HG03135 (cell line): ENCODE measurements around the gene CACNG4.
"Not testable (repeated sequence)": the region's sequence is repeated elsewhere in the genome, so short reads cannot be mapped to it uniquely, and the experiment has no call there.

Source experiments
- ATAC-seq: cut with Tn5 transposase; IDR thresholded peaks from one replicate; pipeline ENCODE4 v1.9.1; 2021; ENCODE audit warnings: mild to moderate bottlenecking, moderate library complexity; ENCODE audit not compliant: unreplicated experiment

CACNG4 gene

DNA sequence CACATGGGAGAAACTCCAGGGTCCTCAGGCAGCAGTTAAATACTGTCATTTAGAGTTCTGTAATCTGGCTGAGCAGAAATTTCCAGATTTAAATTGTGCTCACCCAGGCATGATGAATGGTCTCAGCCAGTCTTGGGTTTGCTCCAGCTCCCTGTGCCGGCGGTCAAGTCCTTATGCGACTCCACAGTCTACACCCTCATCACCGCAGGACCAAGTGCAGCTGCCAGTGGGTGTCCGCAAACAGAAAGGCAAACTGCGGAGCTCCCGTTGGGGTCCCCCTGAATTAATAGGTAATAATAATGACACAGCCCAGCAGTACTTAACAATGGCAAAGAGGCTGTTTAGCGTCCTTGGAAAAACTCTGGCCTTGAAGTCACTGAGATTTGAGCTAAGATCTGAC lies 3.9 kb upstream of the CACNG4 start:
- no peak for ATAC-seq

DNA sequence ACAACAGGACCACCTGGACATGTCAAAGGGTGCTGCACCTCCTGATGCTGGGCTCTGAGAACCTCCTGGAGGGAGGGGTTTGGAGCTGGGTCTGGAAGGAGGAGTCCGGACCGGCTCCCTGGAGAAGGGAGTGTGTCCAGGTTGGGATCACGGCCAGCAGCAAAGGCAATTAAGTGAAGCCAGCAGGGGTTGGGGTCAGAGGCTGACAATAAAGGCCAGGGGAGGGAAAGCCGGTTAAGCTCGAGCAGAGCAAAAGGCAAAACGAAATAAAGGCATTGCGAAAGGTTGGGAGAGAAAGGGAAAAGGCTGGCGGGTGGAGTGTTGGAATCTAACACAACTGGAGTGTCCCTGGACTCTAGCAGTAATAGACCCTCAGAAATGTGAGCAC lies 992 bp upstream of the CACNG4 start:
- ATAC-seq = no peak

DNA sequence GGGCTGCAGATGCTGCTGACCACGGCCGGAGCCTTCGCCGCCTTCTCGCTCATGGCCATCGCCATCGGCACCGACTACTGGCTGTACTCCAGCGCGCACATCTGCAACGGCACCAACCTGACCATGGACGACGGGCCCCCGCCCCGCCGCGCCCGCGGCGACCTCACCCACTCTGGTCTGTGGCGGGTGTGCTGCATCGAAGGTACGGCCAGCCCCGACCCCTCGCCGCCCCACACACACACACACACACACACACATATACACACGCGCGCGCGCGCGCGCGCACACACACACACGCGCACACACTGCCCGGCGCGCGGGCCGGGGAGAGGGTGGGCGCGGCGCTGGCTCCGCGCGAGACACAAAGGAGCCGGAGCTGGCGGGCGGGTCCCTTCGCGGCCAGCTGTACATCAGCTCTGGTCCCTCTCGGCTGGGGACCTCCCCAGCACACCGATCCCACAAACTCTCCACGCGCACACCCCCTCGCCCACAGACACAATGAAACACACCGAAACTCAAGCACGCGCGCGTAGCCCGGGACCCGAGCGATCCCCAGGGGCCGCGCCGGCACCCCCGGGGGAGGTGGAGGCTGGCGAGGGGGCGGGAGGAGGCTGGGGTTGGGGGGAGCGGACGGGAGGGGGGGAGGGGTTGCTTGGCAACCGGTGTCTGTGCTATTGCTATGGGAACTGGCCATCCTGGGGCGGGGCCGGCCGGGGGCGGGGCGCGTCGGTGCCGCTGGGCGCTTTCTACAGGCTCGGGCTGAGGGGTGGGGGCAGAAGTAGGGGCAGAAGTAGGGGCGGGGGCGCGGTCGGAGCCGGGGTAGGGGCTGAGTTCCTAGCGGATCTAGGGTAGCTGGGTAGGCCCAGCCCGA lies 658 bp downstream of the CACNG4 start:
- ATAC-seq = no peak

DNA sequence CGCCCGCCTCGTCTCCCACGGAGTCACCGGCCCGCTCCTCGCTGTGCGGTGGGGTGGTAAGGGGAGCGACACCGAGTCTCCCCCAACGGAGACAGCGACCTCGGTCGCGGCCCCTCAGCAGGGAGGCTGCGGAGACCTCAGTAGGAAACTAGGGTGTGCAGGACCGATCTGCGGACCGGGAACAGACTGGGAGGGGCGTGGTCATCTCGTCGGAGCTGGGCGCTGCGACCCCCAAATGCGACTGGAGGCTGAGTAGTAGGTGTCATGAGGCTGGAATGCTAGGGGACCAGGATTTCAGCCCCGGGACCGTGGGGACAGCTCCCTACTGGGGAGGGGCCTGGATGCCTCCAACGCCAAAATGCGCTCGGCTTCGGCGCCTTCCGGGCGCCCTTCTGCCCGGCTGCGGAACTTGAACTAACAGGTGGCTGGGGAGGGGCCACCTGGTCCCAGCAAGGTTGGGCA lies 1.3 kb downstream of the CACNG4 start:
- ATAC-seq = no peak

DNA sequence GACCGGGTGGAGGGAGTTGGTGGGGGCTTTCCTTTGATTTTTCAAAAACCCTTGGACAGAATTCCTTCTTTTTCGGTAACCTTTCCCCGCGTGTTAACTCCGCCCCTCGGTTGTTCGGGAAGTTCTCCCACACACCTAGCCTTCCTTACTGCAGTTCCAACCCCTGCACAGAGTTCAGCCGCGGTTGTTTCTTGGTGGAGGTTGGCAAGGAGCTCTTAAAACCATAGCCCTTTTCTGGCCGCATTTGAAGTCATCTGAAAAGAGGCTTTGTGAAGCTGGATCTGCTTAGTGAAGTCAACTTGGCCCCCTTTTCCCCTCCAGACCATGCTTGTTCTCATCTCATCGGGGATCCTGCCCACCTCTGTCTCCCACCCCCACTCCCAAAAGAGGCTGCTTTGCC lies 1.8 kb downstream of the CACNG4 start:
- ATAC-seq = no peak

DNA sequence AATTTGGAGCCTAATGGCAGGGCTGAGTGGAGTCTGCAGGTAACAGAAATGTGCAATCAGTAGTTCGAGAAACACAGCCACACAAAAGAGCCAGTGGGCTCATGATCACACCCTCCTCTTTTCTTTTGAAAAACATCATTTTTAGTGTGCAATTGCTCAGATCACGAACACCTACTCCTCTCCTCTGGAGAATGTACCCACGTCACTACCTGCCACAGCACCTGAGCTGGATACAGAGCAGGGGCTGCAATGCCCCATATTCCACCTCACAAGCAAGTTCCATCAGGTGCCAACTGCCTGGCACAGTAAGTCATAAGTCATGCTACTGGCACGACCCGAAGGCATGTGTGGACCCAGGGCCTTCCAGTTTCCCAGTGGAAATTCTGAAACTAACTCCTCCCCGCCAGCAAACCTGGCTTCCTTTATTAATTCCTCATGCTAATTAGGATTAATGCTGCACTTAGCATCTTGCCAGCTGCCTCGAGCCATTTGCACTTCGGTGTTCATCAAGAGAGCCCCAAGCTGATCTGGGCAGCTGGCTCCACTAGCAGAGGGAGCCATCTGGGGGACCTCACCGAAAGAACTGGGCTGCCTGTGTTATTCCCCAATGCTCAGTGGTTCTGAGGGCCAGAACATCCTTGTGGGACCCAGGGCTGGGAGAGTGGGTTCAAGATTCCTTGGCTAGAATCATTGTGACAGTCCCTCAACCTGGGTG lies 2.4 kb downstream of the CACNG4 start:
- ATAC-seq = no peak

DNA sequence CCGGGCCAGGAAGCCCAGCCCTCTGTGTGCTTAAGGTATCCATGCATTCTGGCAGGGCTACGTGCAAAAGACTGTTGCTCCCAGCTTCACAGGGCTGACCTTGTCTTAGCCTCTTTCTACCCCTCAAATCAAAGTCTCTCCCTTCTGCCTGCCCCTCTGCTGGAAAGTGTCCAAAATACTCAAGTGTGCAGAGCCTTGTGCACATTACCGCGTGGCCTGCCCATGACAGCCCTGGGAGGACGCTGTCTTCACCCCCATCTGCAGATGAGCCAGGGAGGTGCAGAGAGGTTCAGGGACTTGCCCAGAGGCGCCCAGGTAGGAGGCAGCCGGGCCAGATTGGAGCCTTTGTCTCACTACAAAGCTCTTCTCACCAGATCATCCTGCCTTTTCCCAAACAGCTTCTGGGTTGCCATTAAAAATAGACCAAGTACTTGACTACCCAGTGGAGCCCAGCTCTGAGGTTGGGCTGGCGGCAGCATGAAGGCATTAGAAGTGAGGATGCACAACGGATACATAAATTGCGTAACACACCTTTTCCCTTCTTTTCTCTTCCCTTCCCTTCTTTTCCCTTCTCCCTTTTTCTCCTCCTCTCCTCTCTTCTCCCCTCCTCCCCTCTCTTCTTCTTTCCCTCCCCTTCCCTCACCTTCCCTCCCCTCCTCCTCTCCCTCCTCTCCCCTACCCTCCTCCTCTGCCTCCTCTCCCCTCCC lies 3.5 kb downstream of the CACNG4 start:
- no peak for ATAC-seq

DNA sequence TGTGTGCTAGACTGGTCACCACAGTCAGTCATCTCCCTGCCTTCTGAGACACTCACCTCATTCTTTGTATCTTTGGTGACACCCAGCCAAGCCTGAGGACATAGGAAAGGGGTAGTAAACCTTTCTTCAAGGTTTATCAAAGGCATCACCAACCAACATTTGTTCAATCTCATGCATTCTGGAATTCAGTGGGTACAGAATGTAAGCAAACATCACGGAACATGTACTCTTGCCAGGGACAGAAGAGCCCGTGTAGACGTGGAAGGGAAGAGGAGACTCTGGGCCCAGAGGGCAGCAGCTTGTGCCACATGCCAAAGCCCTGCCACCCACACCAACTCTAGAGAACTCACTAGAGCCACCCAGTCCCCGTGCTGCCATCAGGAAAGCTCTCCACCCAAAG lies 4.4 kb downstream of the CACNG4 start:
- ATAC-seq = no peak

DNA sequence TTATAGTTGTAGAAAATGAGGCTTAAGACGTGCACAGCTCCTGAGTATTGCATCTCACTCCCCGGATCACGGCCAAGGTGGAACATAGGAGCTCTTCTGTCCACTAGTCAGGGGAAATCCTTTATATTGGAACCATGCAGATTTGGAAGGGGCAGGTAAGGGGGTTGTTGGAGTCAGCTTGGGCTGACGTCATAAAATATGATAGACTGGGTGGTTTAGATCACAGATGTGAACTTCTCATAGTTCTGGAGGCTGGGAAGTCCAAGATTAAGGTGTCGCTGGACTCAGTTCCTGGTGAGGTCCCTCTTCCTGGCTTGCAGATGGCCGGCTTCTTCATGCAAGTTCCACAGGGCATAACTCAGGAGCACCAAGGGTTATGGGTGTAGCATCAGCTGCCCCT lies 5.6 kb downstream of the CACNG4 start:
- no peak for ATAC-seq

DNA sequence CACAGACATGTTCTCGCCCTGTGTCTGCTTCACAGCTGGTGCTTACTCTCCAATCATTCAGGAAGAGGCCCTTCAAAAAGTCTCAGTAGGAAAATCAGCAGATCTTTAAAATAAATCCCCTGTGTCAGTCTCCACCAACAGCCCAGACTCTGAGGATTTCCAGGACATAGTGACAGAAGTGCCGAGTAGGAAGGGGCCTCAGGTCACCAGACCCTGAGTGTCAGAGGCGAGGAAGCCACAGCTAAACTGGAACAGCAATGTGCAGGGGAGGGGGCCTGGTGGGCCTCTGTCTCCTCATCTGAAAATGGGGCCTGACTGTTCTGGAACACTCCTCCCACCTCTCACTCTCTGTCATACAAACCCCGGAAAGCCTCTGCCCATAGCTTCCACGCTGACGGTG lies 6.3 kb downstream of the CACNG4 start:
- no peak for ATAC-seq

DNA sequence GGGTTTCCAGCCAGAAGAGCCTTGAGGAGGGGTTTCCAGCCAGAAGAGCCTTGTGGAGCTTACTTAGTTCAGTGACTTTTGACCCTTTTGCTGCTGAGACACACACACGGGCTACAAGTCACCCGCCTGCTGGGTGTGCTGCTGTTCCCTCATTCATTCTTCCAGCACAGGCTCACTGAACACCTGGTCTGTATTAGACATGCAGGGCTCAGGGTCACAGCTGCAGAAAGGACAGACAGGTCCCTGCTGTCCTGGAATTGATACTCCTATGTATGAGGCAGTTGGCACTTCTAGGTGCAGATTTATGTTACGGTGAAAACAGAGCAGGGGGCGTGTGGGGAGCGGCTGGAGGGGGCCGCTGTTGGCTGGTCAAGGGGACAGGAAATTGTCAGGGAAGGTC lies 6.8 kb downstream of the CACNG4 start:
- ATAC-seq = no peak

DNA sequence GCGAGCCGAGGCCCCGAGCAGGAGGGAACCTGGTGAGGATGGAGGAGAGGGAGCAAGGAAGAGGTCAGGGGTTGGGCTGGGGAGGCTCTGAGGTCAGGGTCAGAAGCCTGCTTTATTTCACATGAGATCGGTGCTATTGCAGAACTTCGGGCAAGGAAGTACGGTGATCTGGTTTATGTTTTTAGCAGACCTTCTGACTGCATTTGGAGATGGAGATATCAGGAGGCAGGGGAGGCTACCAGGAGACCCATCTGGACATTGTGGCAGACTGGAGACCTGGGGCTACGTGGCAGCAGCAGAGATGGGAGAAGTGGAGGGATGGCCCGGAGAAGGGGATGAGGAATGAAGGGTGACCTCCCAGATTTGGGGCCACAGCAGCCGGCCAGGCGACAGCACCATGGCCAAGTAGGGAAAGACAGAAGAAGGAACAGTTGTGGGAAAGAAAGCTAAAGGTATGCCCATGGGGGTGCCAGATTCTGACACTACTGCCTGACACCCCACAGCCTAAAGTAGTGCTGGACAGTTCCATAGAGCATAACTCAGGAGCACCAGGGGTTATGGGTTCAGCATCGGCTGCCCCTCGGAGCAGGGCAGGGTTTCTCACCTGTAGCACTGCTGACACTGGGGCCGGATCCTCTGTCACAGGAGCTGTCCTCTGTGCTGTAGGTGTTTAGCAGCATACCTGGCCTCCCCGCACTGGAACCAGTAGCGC lies 7.4 kb downstream of the CACNG4 start:
- no peak for ATAC-seq

DNA sequence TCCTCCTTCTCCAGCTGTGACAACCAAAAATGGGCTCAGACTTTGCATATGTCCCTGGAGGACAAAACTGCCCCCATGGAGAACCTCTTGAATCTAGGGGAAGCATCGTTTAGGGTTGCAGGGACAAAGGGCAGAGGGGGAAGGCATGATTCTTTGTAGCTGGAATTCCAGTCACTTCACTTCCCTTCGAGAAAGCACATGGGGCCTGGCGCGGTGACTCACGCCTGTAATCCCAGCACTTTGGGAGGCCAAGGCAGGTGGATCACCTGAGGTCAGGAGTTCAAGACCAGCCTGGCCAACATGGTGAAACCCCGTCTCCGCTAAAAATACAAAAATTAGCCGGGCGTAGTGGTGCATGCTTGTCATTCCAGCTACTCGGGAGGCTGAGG lies 7.9 kb downstream of the CACNG4 start:
- ATAC-seq = not testable (repeated sequence)

DNA sequence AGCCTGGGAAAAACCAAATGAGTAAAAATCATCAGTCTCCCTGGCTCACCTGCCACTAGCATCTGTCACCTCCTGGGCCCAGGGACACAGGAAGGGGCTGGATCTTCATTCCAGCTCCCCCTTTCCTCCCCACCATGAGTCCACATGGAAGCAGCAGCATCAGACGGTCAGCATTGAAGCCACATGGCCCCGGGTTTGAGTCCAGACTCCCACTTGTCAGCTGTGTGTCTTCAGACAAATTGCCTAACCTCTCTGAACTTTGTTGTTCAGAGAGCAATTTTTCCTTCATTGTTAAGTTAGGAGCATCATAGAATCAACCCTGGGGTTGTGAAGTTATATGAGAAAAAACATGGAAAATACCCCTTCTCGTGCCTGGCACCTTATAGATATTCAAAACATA lies 10.7 kb downstream of the CACNG4 start:
- ATAC-seq = no peak

DNA sequence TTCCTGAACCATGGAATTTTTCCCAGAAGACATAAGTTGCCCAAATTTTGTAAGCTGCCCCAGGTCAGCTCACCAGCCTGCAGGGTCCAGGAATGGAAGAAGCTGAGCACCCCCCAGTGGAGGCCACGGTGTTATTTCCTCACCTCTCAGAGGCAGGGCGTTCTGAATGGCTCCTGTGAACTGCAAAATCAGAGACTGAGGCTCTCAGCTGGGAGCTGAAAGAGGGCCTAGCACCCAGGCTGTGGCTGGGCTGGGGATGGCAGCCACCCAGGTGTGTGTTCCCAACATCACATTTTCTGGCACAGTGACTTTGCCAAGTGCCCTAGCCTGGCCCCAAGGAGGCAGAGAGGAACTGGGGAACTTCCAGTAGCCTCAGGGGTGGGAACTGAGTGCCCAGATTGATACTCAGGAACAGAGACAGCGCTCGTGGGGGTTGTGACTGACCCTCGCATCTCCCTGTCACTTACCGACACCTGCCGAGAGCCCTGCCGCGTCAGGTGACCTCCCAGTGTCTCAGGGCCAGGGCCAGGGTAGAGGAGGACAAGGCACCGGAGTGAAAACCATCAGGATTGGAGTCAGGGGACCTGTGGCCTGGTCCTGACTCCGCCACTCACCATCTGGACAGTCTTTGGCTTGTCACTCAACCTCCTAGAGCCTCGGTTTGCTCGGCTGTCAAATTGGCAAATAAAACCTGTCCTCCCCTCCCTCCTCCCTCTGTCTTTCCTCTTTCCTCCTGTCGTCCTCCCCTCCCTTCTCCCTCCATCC lies 11.3 kb downstream of the CACNG4 start:
- no peak for ATAC-seq

DNA sequence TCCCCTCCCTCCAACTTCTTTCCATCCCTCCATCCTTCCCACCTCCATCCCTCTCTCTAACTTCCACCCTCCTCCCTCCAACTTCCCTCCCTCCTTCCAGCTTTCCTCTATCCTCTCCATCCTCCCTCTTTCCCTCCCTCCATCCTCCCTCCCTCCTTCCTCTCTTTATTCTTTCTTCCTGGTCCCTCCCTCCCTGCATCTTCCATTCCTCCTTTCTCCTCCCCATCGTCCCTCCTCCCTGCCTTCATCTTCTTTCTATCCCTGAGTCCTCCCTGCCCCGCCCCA lies 11.8 kb downstream of the CACNG4 start:
- no peak for ATAC-seq

DNA sequence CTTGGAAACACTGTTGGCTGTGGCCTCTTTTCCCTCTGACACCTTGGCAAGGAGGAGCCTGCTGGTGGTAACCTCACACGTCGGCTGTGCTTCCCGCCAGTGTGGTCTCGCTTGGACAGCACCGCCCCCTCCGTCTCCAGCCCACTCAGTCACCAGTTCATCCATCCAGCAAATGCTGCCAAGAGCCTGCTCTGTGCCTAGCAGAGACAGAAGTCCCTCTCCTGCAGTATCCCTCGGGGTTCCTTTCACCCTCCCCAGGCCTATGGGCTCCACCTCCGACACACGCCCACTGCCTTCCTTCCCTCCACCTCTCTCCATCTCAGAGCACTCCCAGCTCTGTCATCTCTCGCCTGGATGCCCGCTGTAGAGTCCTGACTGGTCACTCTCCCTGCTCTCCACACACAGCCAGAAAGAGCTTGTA lies 12.3 kb downstream of the CACNG4 start:
- no peak for ATAC-seq

DNA sequence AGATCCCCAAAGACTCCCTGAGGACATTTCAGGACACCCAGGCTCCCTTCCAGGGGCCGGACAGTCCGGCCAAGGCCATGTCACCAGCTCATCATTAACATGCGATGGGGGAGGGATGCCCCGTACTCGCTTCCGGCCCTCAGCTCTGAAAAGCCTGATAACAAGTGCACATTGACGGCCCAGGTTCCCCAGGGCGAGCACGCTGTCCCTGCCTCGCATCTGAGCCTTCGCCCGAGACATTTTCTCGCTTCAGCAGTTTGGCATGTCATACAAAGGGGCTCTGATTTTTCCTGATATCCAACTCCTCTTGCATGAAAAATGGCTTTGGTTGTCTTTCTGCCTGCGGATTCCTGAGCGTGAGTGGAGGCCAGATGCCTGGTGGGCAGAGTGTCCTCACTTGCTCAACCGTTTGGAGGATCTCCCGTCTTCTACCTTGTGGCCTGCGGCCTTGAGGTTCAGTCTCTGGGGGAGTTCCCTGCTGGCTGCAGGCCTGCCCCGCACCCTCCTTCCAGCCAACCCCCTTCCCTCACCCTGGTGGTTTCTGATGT lies 14.1 kb downstream of the CACNG4 start:
- ATAC-seq = no peak

DNA sequence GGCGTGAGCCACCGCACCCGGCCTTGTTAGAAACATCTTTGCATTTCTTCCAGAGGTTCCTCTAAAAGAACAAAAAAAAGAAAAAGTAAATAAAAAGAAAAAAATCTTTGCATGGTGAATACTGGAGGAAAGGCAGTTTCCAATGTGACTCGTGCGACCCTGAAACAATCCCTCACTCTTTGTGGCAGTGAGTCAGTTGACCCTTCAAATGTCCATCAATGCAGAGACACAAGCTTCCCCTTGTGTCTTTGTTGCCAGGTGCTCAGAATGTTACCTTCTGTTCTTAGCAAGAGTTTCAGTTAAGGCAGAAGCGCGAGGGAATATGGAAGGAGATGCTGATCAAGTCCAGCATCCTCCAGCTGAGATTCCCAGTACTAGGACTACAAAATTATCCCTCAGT lies 16.4 kb downstream of the CACNG4 start:
- ATAC-seq = no peak

DNA sequence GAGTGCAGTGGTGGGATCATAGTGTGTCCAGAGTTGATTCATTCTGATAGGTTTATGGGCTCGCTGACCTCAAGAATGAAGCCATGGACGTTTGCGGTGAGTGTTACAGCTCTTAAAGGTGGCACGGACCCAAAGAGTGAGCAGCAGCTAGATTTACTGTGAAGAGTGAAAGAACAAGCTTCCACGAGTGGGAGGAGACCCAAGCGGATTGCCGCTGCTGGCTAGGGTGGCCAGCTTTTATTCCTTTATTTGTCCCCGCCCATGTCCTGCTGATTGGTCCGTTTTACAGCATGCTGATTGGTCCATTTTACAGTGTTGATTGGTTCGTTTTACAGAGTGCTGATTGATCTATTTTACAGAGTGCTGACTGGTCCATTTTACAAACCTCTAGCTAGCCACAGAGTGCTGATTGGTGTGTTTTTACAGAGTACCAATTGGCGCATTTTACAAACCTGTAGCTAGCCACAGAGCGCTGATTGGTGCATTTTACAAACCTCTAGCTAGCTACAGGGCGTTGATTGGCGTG lies 17.5 kb downstream of the CACNG4 start:
- ATAC-seq = no peak
